Measurements from ENCODE around the gene TMEM258.

- TF ChIP-seq EP300 (IDR thresholded peaks at IDR 0.05; ENCODE audit: borderline replicate concordance) (no peak), TAF1 (IDR thresholded peaks at IDR 0.05; ENCODE audit: low read depth) (peak; percentile 70), YY1 (IDR thresholded peaks at IDR 0.05; ENCODE audit: low read depth) (peak; percentile 55; the same call in 1 of the 2 replicates), USF1 (IDR thresholded peaks at IDR 0.05) (no peak), REST (IDR thresholded peaks at IDR 0.05; ENCODE audit: low read depth) (no peak), RAD21 (IDR thresholded peaks at IDR 0.05; ENCODE audit: low read depth) (no peak), EGR1 (IDR thresholded peaks at IDR 0.05) (no peak), FOXM1 (IDR thresholded peaks at IDR 0.05; ENCODE audit: borderline replicate concordance, low read depth) (no peak), TEAD4 (IDR thresholded peaks at IDR 0.05) (no peak), CREB1 (IDR thresholded peaks at IDR 0.05; ENCODE audit: low read depth) (no peak; the same call in 1 of the 2 replicates)
Measured at GRCh38 chr11:61814958-61815789, 22.8 kb upstream of the TMEM258 start.

Measured in Ishikawa (cell line).